Measurements from ENCODE around the gene CDCP1. TPM values are rescaled to one million over a fixed set of nuclear protein-coding genes. Genes with fewer than 3 reads are reported as not detected.
A peak's percentile ranks its signal among the peaks of the same experiment; 100 is the strongest.

CDCP1 gene, protein sequence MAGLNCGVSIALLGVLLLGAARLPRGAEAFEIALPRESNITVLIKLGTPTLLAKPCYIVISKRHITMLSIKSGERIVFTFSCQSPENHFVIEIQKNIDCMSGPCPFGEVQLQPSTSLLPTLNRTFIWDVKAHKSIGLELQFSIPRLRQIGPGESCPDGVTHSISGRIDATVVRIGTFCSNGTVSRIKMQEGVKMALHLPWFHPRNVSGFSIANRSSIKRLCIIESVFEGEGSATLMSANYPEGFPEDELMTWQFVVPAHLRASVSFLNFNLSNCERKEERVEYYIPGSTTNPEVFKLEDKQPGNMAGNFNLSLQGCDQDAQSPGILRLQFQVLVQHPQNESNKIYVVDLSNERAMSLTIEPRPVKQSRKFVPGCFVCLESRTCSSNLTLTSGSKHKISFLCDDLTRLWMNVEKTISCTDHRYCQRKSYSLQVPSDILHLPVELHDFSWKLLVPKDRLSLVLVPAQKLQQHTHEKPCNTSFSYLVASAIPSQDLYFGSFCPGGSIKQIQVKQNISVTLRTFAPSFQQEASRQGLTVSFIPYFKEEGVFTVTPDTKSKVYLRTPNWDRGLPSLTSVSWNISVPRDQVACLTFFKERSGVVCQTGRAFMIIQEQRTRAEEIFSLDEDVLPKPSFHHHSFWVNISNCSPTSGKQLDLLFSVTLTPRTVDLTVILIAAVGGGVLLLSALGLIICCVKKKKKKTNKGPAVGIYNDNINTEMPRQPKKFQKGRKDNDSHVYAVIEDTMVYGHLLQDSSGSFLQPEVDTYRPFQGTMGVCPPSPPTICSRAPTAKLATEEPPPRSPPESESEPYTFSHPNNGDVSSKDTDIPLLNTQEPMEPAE
- total RNA-seq, result 10 to 100 TPM in 1 of 4 donors, 1 to 10 TPM in 3; 1.8 to 14.2 (median 4.0) TPM

DNA sequence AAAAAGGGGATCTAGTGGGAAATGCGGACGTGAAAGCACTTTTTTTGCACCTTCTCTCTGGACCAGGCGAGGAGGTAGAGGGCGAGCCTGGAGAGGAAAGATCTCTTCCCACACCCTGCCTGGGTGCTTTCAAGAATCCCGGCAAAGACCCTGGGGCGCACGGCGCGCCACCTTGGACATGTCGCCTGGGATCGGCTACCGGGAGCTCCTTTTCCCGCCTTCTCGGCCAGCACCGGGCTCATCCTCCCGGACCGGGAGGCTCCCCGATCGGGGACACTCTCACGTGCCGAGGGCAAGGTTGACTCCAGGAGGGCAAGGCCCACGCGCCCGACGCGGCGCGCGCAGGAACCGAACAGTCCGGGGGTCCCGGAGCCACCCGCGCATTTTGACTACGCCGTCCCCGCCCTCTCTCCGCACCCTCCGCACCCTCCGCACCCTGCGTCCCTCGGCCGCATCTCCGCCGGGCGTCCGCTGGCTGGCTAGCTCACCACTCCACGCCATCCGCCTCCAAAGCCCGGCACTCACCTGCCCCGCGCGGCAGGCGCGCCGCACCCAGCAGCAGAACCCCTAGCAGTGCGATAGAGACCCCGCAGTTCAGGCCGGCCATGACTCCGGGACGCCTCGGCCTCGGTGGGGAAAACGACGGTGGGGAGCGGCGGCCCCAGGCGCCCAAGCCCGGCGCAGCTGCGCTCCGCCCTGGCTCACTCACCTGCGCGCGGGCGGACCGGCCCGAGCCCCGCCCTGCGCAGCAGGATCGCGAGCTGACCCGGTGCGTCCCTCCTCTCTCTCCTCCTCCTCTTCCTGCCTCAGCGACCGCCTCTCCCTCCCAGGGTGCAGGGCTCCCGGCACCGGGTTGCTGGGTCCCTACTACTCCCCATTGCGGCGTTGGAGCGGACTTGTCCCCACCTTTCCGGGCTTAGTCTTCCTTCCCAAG lies at the start of gene CDCP1:
TSS of gene CDCP1 (minus strand) at position 698 of the 934 bp plus-strand sequence. CDS start at position 607, 91 bp downstream.
- Histone ChIP-seq H3K4me1 (no peaks in the 10 kb centered on the region), H3K36me3 (no peaks in the 10 kb centered on the region), H3K4me3 (peak within 1 kb of the TSS; percentile 12 to 51), H3K27me3 (no peaks in the 10 kb centered on the region), H3K27ac (peak within 1 kb of the TSS; percentile 2 to 59), H3K9me3 (no peaks in the 10 kb centered on the region)
- DNase-seq, result peak in 1 of 2 donors; percentile 26
- TF ChIP-seq POLR2A (IDR thresholded peaks at IDR 0.05) (peak in 1 of 2 donors; percentile 47), CTCF (IDR thresholded peaks at IDR 0.05) (no peak)
- intact Hi-C loops (cut with DNase I; ENCODE audit: low total_unique reads), result no loop called here

DNA sequence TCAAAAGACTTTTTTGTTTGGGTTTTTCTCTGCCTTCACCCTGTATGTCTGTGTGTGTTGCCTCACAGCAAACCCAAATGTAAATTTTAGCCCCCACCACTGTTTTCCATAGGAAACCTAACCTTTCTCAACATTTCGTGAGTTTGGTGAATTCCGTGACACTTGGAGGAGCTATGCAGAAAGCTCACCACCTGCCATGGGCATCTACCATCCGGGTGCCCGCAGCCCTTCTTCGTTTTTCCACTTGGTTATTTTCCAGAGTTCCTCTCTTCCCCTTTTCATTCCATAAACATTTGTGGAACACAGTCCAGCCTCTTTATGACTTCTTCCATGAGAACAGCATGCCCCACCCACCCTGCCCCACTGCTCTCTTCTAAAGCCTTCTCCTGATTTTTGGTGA lies 48.6 kb upstream of the CDCP1 start:
- Histone ChIP-seq H3K4me1 (peaks cover 0 to 3% of the 10 kb centered on the region in 2 donors), H3K36me3 (no peaks in the 10 kb centered on the region), H3K27me3 (no peaks in the 10 kb centered on the region), H3K9me3 (no peaks in the 10 kb centered on the region), H3K27ac (no peak overlapping the region), H3K4me3 (no peak overlapping the region)
- intact Hi-C loops (cut with DNase I; ENCODE audit: low total_unique reads), result no loop called here
- DNase-seq, result no peak
- TF ChIP-seq POLR2A (IDR thresholded peaks at IDR 0.05) (no peak), CTCF (IDR thresholded peaks at IDR 0.05) (no peak)

DNA sequence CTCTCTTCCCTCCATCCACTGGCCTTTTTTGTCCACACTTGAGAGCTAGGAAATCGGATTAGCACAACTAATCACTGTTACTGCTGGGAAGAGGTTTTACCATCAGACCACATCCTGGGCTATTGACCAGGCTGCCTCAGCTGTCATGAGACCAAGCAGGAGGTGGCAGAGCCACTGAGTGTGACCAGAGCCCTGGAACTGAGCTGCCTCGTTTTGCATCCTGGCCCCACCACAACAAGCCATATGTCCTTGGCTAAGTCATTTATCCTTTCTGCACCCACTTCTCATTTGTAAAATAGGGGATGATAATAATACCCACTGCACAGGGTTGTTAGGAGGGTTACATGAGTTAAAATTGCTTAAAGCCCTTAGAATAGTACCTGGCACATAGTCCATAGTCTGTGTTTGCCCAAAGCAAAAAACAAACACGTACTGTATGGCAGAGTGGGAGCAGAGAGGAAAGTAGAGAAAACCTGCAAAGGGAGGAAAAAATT lies 45.8 kb upstream of the CDCP1 start:
- no peak for TF ChIP-seq POLR2A (IDR thresholded peaks at IDR 0.05)
- TF ChIP-seq CTCF (IDR thresholded peaks at IDR 0.05), result no peak
- Histone ChIP-seq H3K27ac (no peak overlapping the region), H3K36me3 (no peaks in the 10 kb centered on the region), H3K4me1 (peaks cover 0 to 6% of the 10 kb centered on the region in 2 donors), H3K27me3 (no peaks in the 10 kb centered on the region), H3K4me3 (no peak overlapping the region), H3K9me3 (no peaks in the 10 kb centered on the region)
- DNase-seq, result no peak
- intact Hi-C loops (cut with DNase I; ENCODE audit: low total_unique reads), result no loop called here

DNA sequence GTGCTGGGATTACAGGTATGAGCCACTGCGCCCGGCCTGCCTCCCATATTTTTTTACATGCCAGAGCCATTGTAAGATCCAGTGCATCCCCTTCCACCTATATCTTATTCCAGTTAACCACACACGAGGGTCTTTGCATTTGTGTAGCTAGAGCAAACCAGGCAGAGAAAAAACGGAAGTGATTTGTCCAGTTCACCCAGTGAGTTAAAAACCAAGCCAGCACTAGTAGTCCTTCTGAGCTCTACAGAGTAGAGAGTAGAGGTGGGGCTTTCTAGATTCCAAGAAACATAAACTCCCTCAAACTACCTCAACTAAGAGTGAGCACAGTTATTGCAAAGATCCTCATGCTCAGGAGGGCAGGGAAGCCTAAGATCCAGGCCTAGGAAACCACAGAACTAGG lies 45.2 kb upstream of the CDCP1 start:
- H3K27me3 ChIP-seq, result no peaks in the 10 kb centered on the region
- H3K27ac ChIP-seq, result no peak overlapping the region
- H3K9me3 ChIP-seq, result no peaks in the 10 kb centered on the region
- no peak overlapping the region for H3K4me3 ChIP-seq
- no peak for TF ChIP-seq CTCF (IDR thresholded peaks at IDR 0.05)
- TF ChIP-seq POLR2A (IDR thresholded peaks at IDR 0.05), result no peak
- peaks cover 0 to 6% of the 10 kb centered on the region in 2 donors for H3K4me1 ChIP-seq
- intact Hi-C loops (cut with DNase I; ENCODE audit: low total_unique reads), result no loop called here
- H3K36me3 ChIP-seq, result no peaks in the 10 kb centered on the region
- DNase-seq, result no peak
